ENCODE measurements around the gene AKAP8. TPM values are rescaled to one million over a fixed set of nuclear protein-coding genes. Genes with fewer than 3 reads are reported as not detected.

Gene AKAP8
- total and polyA plus RNA-seq, 12 donors = 13.0 to 45.8 (median 29.3) TPM

GRCh38 chr19:15331419-15332310 lies 47.9 kb downstream of the AKAP8 start:
- 0 to 2% (median 1%) methylated on average over 7 to 122 of the region's 122 CpGs for WGBS, 4 donors
- peak overlapping the region; percentile 82 to 100 (median 93) for H3K27ac ChIP-seq
- intact Hi-C loops (cut with DNase I) = loop anchor here in 1 of 2 donors (5.0 kb wide), 1 partner anchor 69 kb away; no protein-coding TSS in a partner anchor
- peak in 1 of 2 donors; percentile 20 for TF ChIP-seq POLR2A (IDR thresholded peaks at IDR 0.05)
- TF ChIP-seq, protein P1, sequence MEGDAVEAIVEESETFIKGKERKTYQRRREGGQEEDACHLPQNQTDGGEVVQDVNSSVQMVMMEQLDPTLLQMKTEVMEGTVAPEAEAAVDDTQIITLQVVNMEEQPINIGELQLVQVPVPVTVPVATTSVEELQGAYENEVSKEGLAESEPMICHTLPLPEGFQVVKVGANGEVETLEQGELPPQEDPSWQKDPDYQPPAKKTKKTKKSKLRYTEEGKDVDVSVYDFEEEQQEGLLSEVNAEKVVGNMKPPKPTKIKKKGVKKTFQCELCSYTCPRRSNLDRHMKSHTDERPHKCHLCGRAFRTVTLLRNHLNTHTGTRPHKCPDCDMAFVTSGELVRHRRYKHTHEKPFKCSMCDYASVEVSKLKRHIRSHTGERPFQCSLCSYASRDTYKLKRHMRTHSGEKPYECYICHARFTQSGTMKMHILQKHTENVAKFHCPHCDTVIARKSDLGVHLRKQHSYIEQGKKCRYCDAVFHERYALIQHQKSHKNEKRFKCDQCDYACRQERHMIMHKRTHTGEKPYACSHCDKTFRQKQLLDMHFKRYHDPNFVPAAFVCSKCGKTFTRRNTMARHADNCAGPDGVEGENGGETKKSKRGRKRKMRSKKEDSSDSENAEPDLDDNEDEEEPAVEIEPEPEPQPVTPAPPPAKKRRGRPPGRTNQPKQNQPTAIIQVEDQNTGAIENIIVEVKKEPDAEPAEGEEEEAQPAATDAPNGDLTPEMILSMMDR (IDR thresholded peaks at IDR 0.05) = peak in 1 of 6 experiments; percentile 3
- no peaks in the 10 kb centered on the region for H3K36me3 ChIP-seq (replicated peaks in 1 of 2)
- no peaks in the 10 kb centered on the region for H3K27me3 ChIP-seq
- H3K4me3 ChIP-seq = peak overlapping the region; percentile 70 to 99 (median 84)
- peaks cover 52 to 58% of the 10 kb centered on the region in 2 donors for H3K4me1 ChIP-seq (replicated peaks in 1 of 2)
- H3K9me3 ChIP-seq (replicated peaks in 1 of 3) = no peaks in the 10 kb centered on the region
- DNase-seq = peak in 6 of 7 donors; percentile 52 to 68 (median 58)

- H3K27me3 ChIP-seq = no peaks in the 10 kb centered on the region
- peaks cover 54 to 61% of the 10 kb centered on the region in 2 donors for H3K4me1 ChIP-seq (replicated peaks in 1 of 2)
- peak in 6 of 7 donors; percentile 41 to 65 (median 54) for DNase-seq
- H3K27ac ChIP-seq = peak overlapping the region; percentile 81 to 100 (median 93)
- peak overlapping the region; percentile 70 to 99 (median 84) for H3K4me3 ChIP-seq
- TF ChIP-seq, protein P1 (IDR thresholded peaks at IDR 0.05) = peak in 1 of 6 experiments; percentile 5
- TF ChIP-seq POLR2A (IDR thresholded peaks at IDR 0.05) = peak in 1 of 2 donors; percentile 45
- H3K9me3 ChIP-seq (replicated peaks in 1 of 3) = no peaks in the 10 kb centered on the region
- no peaks in the 10 kb centered on the region for H3K36me3 ChIP-seq (replicated peaks in 1 of 2)
- intact Hi-C loops (cut with DNase I) = loop anchor here in 1 of 2 donors (5.0 kb wide), 1 partner anchor 69 kb away; no protein-coding TSS in a partner anchor
- 4 to 5% (median 5%) methylated on average over 17 of the region's 17 CpGs for WGBS, 4 donors
These were observed 48.7 kb downstream of the AKAP8 start for GRCh38 chr19:15330801-15331418.

- H3K4me3 ChIP-seq = no peak overlapping the region
- WGBS, 4 donors = 59 to 69% (median 63%) methylated on average over 10 of the region's 10 CpGs
- DNase-seq = no peak
- intact Hi-C loops (cut with DNase I) = no loop called here
- no peaks in the 10 kb centered on the region for H3K36me3 ChIP-seq (replicated peaks in 1 of 2)
- no peak for TF ChIP-seq POLR2A (IDR thresholded peaks at IDR 0.05)
- TF ChIP-seq, protein P1 (IDR thresholded peaks at IDR 0.05) = no peak
- H3K27ac ChIP-seq = peak overlapping the region in 1 of 5 donors; percentile 17
- peaks cover 72 to 80% of the 10 kb centered on the region in 2 donors for H3K4me1 ChIP-seq (replicated peaks in 1 of 2)
- H3K27me3 ChIP-seq = no peaks in the 10 kb centered on the region
- no peaks in the 10 kb centered on the region for H3K9me3 ChIP-seq (replicated peaks in 1 of 3)
These were observed 51.3 kb downstream of the AKAP8 start for GRCh38 chr19:15328312-15328711.
